Measurements from ENCODE around the gene FTO.

- TF ChIP-seq EZH2phosphoT487 (IDR thresholded peaks at IDR 0.05) (no peak), CTCF (IDR thresholded peaks at IDR 0.05) (no peak), EZH2 (IDR thresholded peaks at IDR 0.05) (no peak)
Observed at GRCh38 chr16:53925526-53925925, 221.6 kb downstream of the FTO start.
